SK-N-SH (cell line): ENCODE results near the gene SNRPF. TPM values are rescaled to one million over a fixed set of nuclear protein-coding genes. Genes with fewer than 3 reads are reported as not detected.

ENCODE experiments used
- CTCF ChIA-PET: fragments of 300-600, 350-600 bp; formaldehyde crosslinking; extraction: SDS; loops from one replicate; lab custom pipeline; 2021; lab: Yijun Ruan, JAX
- POLR2A ChIA-PET: fragments of 350-600 bp; sonication (Branson Sonifier 250); formaldehyde crosslinking; extraction: SDS; loops from one replicate; lab custom pipeline; 2020; ENCODE audit warnings: antibody characterized with exemption, inconsistent platforms; lab: Yijun Ruan, JAX
- DNase-seq: peaks from one replicate; pipeline ENCODE4 v3.0.0; 2012
- H2AFZ ChIP-seq: fragments of 200-600 bp; sonication (generic); 2 replicates; pipeline ENCODE4 v1.8.1; 2016; ENCODE audit warnings: antibody characterized with exemption, mild to moderate bottlenecking, low read depth
- H3F3A ChIP-seq: fragments of 200-600 bp; sonication (generic); replicated peaks from 2 replicates; pipeline ENCODE3; 2016; ENCODE audit warnings: antibody characterized with exemption, mild to moderate bottlenecking; ENCODE audit not compliant: insufficient read depth
- H3K27ac ChIP-seq, 2 experiments: fragments of 200-500 bp in 1 of 2; fragments of 200-600 bp in 1 of 2; sonication (Bioruptor generic) in 1 of 2; sonication (generic), shearing (Covaris generic) in 1 of 2; 2 replicates each; pipeline versions ENCODE4 v1.5.1 to v1.6.1; 2014 to 2016; ENCODE audit warnings: low read depth in 2 of 2, inconsistent platforms in 1 of 2, low read length in 1 of 2, mild to moderate bottlenecking in 1 of 2, mixed read lengths in 1 of 2
- H3K27me3 ChIP-seq: fragments of 200-600 bp; sonication (generic), shearing (Covaris generic); 2 replicates; pipeline ENCODE4 v1.6.1; 2016; ENCODE audit warnings: mixed run types; ENCODE audit not compliant: insufficient read depth
- H3K36me3 ChIP-seq, 2 experiments: fragments of 200-500 bp in 1 of 2; fragments of 200-600 bp in 1 of 2; sonication (Bioruptor generic) in 1 of 2; sonication (generic) in 1 of 2; replicated peaks in 1 of 2; 2 replicates each; pipeline versions ENCODE3 to v1.5.1; 2014 to 2016; ENCODE audit warnings: low read length in 1 of 2, mild to moderate bottlenecking in 1 of 2; ENCODE audit not compliant: insufficient read depth in 2 of 2, control insufficient read depth in 1 of 2
- H3K4me1 ChIP-seq, 2 experiments: fragments of 200-500 bp in 1 of 2; fragments of 200-600 bp in 1 of 2; sonication (Bioruptor generic) in 1 of 2; sonication (generic), shearing (Covaris generic) in 1 of 2; 2 replicates each; pipeline versions ENCODE4 v1.5.1 to v1.6.1; 2014 to 2016; ENCODE audit warnings: low read depth in 1 of 2, low read length in 1 of 2, mixed run types in 1 of 2; ENCODE audit not compliant: insufficient read depth in 2 of 2, control insufficient read depth in 1 of 2
- H3K4me2 ChIP-seq: fragments of 200-600 bp; sonication (generic), shearing (Covaris generic); 2 replicates; pipeline ENCODE4 v1.6.1; 2017; ENCODE audit warnings: mixed run types
- H3K4me3 ChIP-seq, 2 experiments: fragments of 200-500 bp in 1 of 2; fragments of 200-600 bp in 1 of 2; sonication (Bioruptor generic) in 1 of 2; sonication (generic), shearing (Covaris generic) in 1 of 2; 2 replicates each; pipeline versions ENCODE4 v1.5.1 to v1.8.1; 2014 to 2016; ENCODE audit warnings: low read depth in 2 of 2, inconsistent platforms in 1 of 2, low read length in 1 of 2, mild to moderate bottlenecking in 1 of 2, mixed read lengths in 1 of 2, moderate library complexity in 1 of 2
- H3K79me2 ChIP-seq: fragments of 200-600 bp; sonication (generic); 2 replicates; pipeline ENCODE4 v1.8.1; 2017; ENCODE audit warnings: mild to moderate bottlenecking; ENCODE audit not compliant: insufficient read depth
- H3K9ac ChIP-seq: fragments of 200-600 bp; sonication (generic); 2 replicates; pipeline ENCODE4 v1.6.1; 2017; ENCODE audit warnings: mixed run types
- H3K9me2 ChIP-seq: fragments of 200-600 bp; sonication (generic); 2 replicates; pipeline ENCODE4 v1.6.1; 2017; ENCODE audit warnings: mixed run types
- H3K9me3 ChIP-seq: fragments of 200-600 bp; sonication (generic); 2 replicates; pipeline ENCODE4 v1.6.1; 2017; ENCODE audit warnings: mixed run types, mild to moderate bottlenecking, moderate library complexity
- H4K20me1 ChIP-seq: fragments of 200-600 bp; sonication (generic); 2 replicates; pipeline ENCODE4 v1.6.1; 2017; ENCODE audit warnings: mild to moderate bottlenecking, mixed run types; ENCODE audit not compliant: insufficient read depth
- CTCF ChIP-seq: fragments of 200-600 bp; sonication (generic); IDR thresholded peaks from 2 replicates; pipeline ENCODE4 v1.6.1; 2017; ENCODE audit warnings: antibody characterized with exemption, mild to moderate bottlenecking, moderate library complexity
- EP300 ChIP-seq, 2 experiments: IDR thresholded peaks; 2 replicates each; pipeline versions ENCODE4 v1.4.0 to v1.6.1; 2012; ENCODE audit warnings: borderline replicate concordance in 1 of 2, low read depth in 1 of 2, low read length in 1 of 2
- EZH2phosphoT487 ChIP-seq: fragments of 200-600 bp; sonication (generic); IDR thresholded peaks from 2 replicates; pipeline ENCODE4 v1.6.1; 2017; ENCODE audit warnings: low read depth, mixed run types, mild to moderate bottlenecking, antibody characterized with exemption, moderate library complexity, borderline replicate concordance
- FOSL2 ChIP-seq: IDR thresholded peaks from 2 replicates; pipeline ENCODE4 v1.4.0; 2012; ENCODE audit warnings: low read depth, mild to moderate bottlenecking, moderate library complexity, borderline replicate concordance
- GABPA ChIP-seq: IDR thresholded peaks from 2 replicates; pipeline ENCODE4 v1.4.0; 2012; ENCODE audit warnings: low read depth, mild to moderate bottlenecking
- GATA2 ChIP-seq: sonication (generic); formaldehyde crosslinking; IDR thresholded peaks from 2 replicates; pipeline ENCODE4 v1.5.0; 2020; ENCODE audit warnings: mild to moderate bottlenecking, missing genetic modification reagents
- IRF3 ChIP-seq: fragments of 150-350 bp; IDR thresholded peaks from 2 replicates; pipeline ENCODE4 v1.6.1; 2016; ENCODE audit warnings: mild to moderate bottlenecking, low read depth, low read length
- JUND ChIP-seq: IDR thresholded peaks from 2 replicates; pipeline ENCODE4 v1.4.0; 2012
- RAD21 ChIP-seq: IDR thresholded peaks from 2 replicates; pipeline ENCODE4 v1.6.1; 2012; ENCODE audit warnings: mild to moderate bottlenecking, low read length
- RCOR1 ChIP-seq: fragments of 150-350 bp; IDR thresholded peaks from 2 replicates; pipeline ENCODE4 v1.6.1; 2017; ENCODE audit warnings: antibody characterized with exemption, low read length
- SIN3A ChIP-seq: IDR thresholded peaks from 2 replicates; pipeline ENCODE4 v1.6.1; 2012; ENCODE audit warnings: low read depth, mild to moderate bottlenecking, low read length, moderate library complexity, borderline replicate concordance
- TAF1 ChIP-seq: IDR thresholded peaks from 2 replicates; pipeline ENCODE4 v1.6.1; 2012; ENCODE audit warnings: low read depth, mild to moderate bottlenecking, low read length, moderate library complexity, borderline replicate concordance
- TCF12 ChIP-seq: IDR thresholded peaks from 2 replicates; pipeline ENCODE4 v1.4.0; 2012
- TEAD4 ChIP-seq: IDR thresholded peaks from 2 replicates; pipeline ENCODE4 v1.4.0; 2012; ENCODE audit warnings: mild to moderate bottlenecking, borderline replicate concordance; ENCODE audit not compliant: insufficient read depth
- USF1 ChIP-seq: IDR thresholded peaks from 2 replicates; pipeline ENCODE4 v1.4.0; 2012; ENCODE audit warnings: low read depth, borderline replicate concordance
- polyA plus RNA-seq, 3 experiments: library from polyadenylated mRNA; depleted of rRNA; stranded (reverse); fragments of >200 nt; gene quantifications; 2 replicates each; pipeline ENCODE4 v1.2.3, GENCODE V29; 2012

The SNRPF gene
- polyA plus RNA-seq, 1 of the 3 experiments (the other 2 are of a cell fraction) = 62.5 TPM

GRCh38 chr12:95908573-95908972 lies 49.8 kb downstream of the SNRPF start:
- CTCF ChIA-PET = interaction anchor here (1.0 to 1.2 kb wide), 4 partner anchors 10 to 90 kb away, joined by 3 to 5 read pairs (median 4); no protein-coding TSS in a partner anchor

More at GRCh38 chr12:95908573-95908972, 49.8 kb downstream of the SNRPF start:
- Histone ChIP-seq H3K9me3 (no peaks in the 10 kb centered on the region), H3K79me2 (no peaks in the 10 kb centered on the region), H3K4me3 (no peak overlapping the region), H3K4me1 (no peaks in the 10 kb centered on the region), H3F3A (no peaks in the 10 kb centered on the region), H3K9ac (no peak overlapping the region), H2AFZ (no peak overlapping the region), H3K27ac (no peak overlapping the region), H3K27me3 (no peaks in the 10 kb centered on the region; the same call in 1 of the 2 replicates), H3K9me2 (no peaks in the 10 kb centered on the region), H3K4me2 (no peak overlapping the region), H3K36me3 (no peaks in the 10 kb centered on the region), H4K20me1 (no peaks in the 10 kb centered on the region)
- POLR2A ChIA-PET = no interaction called here
- no peak for DNase-seq
- TF ChIP-seq SIN3A = no peak
- TF ChIP-seq TAF1 = no peak
- no peak for TF ChIP-seq TCF12
- TF ChIP-seq EZH2phosphoT487 = no peak
- no peak for TF ChIP-seq IRF3
- no peak for TF ChIP-seq RAD21
- TF ChIP-seq USF1 = no peak
- TF ChIP-seq FOSL2 = no peak
- TF ChIP-seq RCOR1 = no peak
- TF ChIP-seq JUND = no peak
- no peak for TF ChIP-seq TEAD4
- TF ChIP-seq GABPA = no peak
- TF ChIP-seq GATA2 = no peak
- TF ChIP-seq EP300 (IDR thresholded peaks at IDR 0.05; ENCODE audit: borderline replicate concordance in 1 of 2, low read depth in 1 of 2, low read length in 1 of 2) = no peak
- no peak for TF ChIP-seq CTCF
